GM23338 (cell line): Measurements from ENCODE around the gene UST. TPM values are rescaled to one million over a fixed set of nuclear protein-coding genes. Genes with fewer than 3 reads are reported as not detected.
A peak's percentile ranks its signal among the peaks of the same experiment; 100 is the strongest.

Experiments used
- ATAC-seq: fragments of 200-7000 bp; cut with Tn5 transposase; 3 replicates; pipeline ENCODE4 v1.9.1; 2020
- DNase-seq: peaks from one replicate; pipeline ENCODE4 v3.0.0-alpha.2; 2015; ENCODE audit warnings: low spot score
- H2AFZ ChIP-seq: fragments of 200-600 bp; sonication (generic); 2 replicates; pipeline ENCODE4 v1.8.0; 2016; ENCODE audit warnings: antibody characterized with exemption, mild to moderate bottlenecking, moderate library complexity
- H3F3A ChIP-seq: fragments of 200-600 bp; sonication (generic); replicated peaks from 2 replicates; pipeline ENCODE4 v1.8.0; 2017; ENCODE audit warnings: antibody characterized with exemption, mixed run types, low read depth
- H3K27ac ChIP-seq: fragments of 200-600 bp; sonication (generic); 2 replicates; pipeline ENCODE4 v1.6.1; 2016; ENCODE audit warnings: low read depth
- H3K27me3 ChIP-seq: fragments of 200-600 bp; sonication (generic); 2 replicates; pipeline ENCODE4 v1.8.0; 2016; ENCODE audit warnings: mild to moderate bottlenecking, mixed run types, moderate library complexity; ENCODE audit not compliant: insufficient read depth
- H3K36me3 ChIP-seq: fragments of 200-600 bp; sonication (generic); 2 replicates; pipeline ENCODE4 v1.8.0; 2016; ENCODE audit warnings: mild to moderate bottlenecking; ENCODE audit not compliant: insufficient read depth
- H3K4me1 ChIP-seq: fragments of 200-600 bp; sonication (generic); 2 replicates; pipeline ENCODE4 v1.8.0; 2016; ENCODE audit warnings: mild to moderate bottlenecking, moderate library complexity; ENCODE audit not compliant: insufficient read depth
- H3K4me2 ChIP-seq: fragments of 200-600 bp; sonication (generic); 2 replicates; pipeline ENCODE4 v1.7.1; 2017; ENCODE audit warnings: mixed run types
- H3K4me3 ChIP-seq: fragments of 200-600 bp; sonication (generic); 2 replicates; pipeline ENCODE4 v1.6.1; 2016; ENCODE audit warnings: mixed run types
- H3K79me2 ChIP-seq: fragments of 200-600 bp; sonication (generic); replicated peaks from 2 replicates; pipeline ENCODE4 v1.8.0; 2017; ENCODE audit warnings: mild to moderate bottlenecking; ENCODE audit not compliant: insufficient read depth
- H3K9me2 ChIP-seq: fragments of 200-600 bp; sonication (generic); 2 replicates; pipeline ENCODE4 v1.8.0; 2017; ENCODE audit not compliant: insufficient read depth
- H4K20me1 ChIP-seq: fragments of 200-600 bp; sonication (generic); replicated peaks from 2 replicates; pipeline ENCODE4 v1.8.0; 2017; ENCODE audit warnings: mild to moderate bottlenecking; ENCODE audit not compliant: insufficient read depth
- H3K27ac Mint-ChIP-seq: 2 replicates; pipeline ENCODE4 v1.8.0; 2020; ENCODE audit warnings: inconsistent platforms, mild to moderate bottlenecking, moderate library complexity, mixed read lengths
- H3K27me3 Mint-ChIP-seq: 3 replicates; pipeline ENCODE4 v1.8.0; 2022; ENCODE audit warnings: low read depth, mild to moderate bottlenecking, moderate library complexity, mixed read lengths, inconsistent platforms; ENCODE audit not compliant: insufficient read depth, poor library complexity
- H3K36me3 Mint-ChIP-seq: 3 replicates; pipeline ENCODE4 v1.8.0; 2021; ENCODE audit warnings: low read depth, mild to moderate bottlenecking, inconsistent platforms, moderate library complexity, mixed read lengths
- H3K4me1 Mint-ChIP-seq: 3 replicates; pipeline ENCODE4 v1.8.0; 2020; ENCODE audit warnings: mild to moderate bottlenecking, inconsistent platforms, mixed read lengths
- H3K4me3 Mint-ChIP-seq: 3 replicates; pipeline ENCODE4 v1.8.0; 2021; ENCODE audit warnings: moderate library complexity, mild to moderate bottlenecking, inconsistent platforms, mixed read lengths
- H3K9me3 Mint-ChIP-seq: 3 replicates; pipeline ENCODE4 v1.8.0; 2020; ENCODE audit warnings: moderate library complexity, mild to moderate bottlenecking, inconsistent platforms, mixed read lengths
- CREB1 ChIP-seq: fragments of 250-450 bp; sonication (Bioruptor Pico); IDR thresholded peaks from 2 replicates; pipeline ENCODE4 v1.5.0; 2020; ENCODE audit warnings: low read depth, mild to moderate bottlenecking, moderate library complexity
- EZH2 ChIP-seq: fragments of 200-600 bp; sonication (generic); IDR thresholded peaks from one replicate; pipeline ENCODE4 v1.8.0; 2017; ENCODE audit warnings: antibody characterized with exemption, mild to moderate bottlenecking, low read depth; ENCODE audit not compliant: unreplicated experiment
- JUNB ChIP-seq: IDR thresholded peaks from one replicate; pipeline ENCODE4 v1.6.1; 2016; ENCODE audit warnings: antibody characterized with exemption; ENCODE audit not compliant: unreplicated experiment
- NANOG ChIP-seq: IDR thresholded peaks from 2 replicates; pipeline ENCODE4 v1.6.1; 2016; ENCODE audit warnings: antibody characterized with exemption, borderline replicate concordance
- POLR2AphosphoS5 ChIP-seq: IDR thresholded peaks from 2 replicates; pipeline ENCODE4 v1.6.1; 2016; ENCODE audit warnings: antibody characterized with exemption, low read depth
- STAT1 ChIP-seq: IDR thresholded peaks from one replicate; pipeline ENCODE4 v1.6.1; 2016; ENCODE audit warnings: antibody characterized with exemption; ENCODE audit not compliant: unreplicated experiment
- ZNF114 ChIP-seq: fragments of 250-450 bp; sonication (Bioruptor Pico); IDR thresholded peaks from 2 replicates; pipeline ENCODE4 v1.5.0; 2020; ENCODE audit warnings: mild to moderate bottlenecking, moderate library complexity
- ZNF331 ChIP-seq: fragments of 250-450 bp; sonication (Bioruptor Pico); IDR thresholded peaks from 2 replicates; pipeline ENCODE4 v1.5.0; 2020; ENCODE audit warnings: low read depth, mild to moderate bottlenecking, moderate library complexity
- polyA plus RNA-seq: library from polyadenylated mRNA; unstranded; fragments of >200 nt; fragmentation: Nextera tagmentation; extraction: Ambion mirVana; gene quantifications from 2 replicates; pipeline ENCODE4 v1.2.1, GENCODE V29; 2016
- total RNA-seq: library from RNA; depleted of rRNA; stranded (reverse); fragments of >200 nt; shearing (Covaris generic); gene quantifications from 2 replicates; pipeline ENCODE4 v1.2.3, GENCODE V29; 2014
- TF ChIP-seq, protein P1 (sequence below): IDR thresholded peaks from 2 replicates; pipeline ENCODE4 v1.6.1; 2016; ENCODE audit warnings: antibody characterized with exemption
- TF ChIP-seq, protein P2 (sequence below): IDR thresholded peaks from one replicate; pipeline ENCODE4 v1.6.1; 2018; ENCODE audit warnings: antibody characterized with exemption; ENCODE audit not compliant: unreplicated experiment

UST gene
- total and polyA plus RNA-seq, 2 experiments from 2014 or later, result 12.6 to 33.0 TPM

DNA sequence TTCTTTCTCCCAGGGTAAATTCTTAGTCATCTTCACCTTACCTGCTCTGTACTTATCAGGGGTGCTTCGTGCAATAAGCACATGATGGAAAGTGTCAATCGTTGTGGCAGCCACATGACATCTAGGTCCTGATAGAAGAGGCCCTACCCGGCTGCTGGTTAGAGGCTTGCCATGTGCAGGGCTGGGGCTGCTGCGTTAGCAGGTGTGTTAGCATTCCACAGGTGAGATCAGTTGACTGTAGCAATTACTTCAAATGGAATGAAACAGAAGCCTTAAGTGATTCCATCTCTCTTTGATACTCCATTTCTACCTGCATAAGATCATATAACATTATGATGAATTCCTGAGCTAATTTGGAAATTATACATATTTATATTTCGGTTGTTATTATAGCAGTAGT is 127.0 kb downstream of the UST start:
- Histone ChIP-seq H3K27me3 (no peaks in the 10 kb centered on the region), H3K4me3 (no peak overlapping the region), H3K4me1 (peaks cover 34% of the 10 kb centered on the region), H3F3A (no peaks in the 10 kb centered on the region), H3K79me2 (peaks cover 75% of the 10 kb centered on the region), H3K4me2 (no peak overlapping the region), H3K9me2 (no peaks in the 10 kb centered on the region), H3K36me3 (no peaks in the 10 kb centered on the region), H4K20me1 (peaks cover under 1% of the 10 kb centered on the region; the same call in 1 of the 2 replicates), H3K27ac (no peak overlapping the region), H2AFZ (no peak overlapping the region)
- Mint-ChIP-seq H3K36me3 (peaks cover 5% of the 10 kb centered on the region; the same call in 1 of the 3 replicates), H3K9me3 (no peaks in the 10 kb centered on the region), H3K27me3 (peaks cover 5% of the 10 kb centered on the region), H3K4me3 (no peak overlapping the region), H3K27ac (0 out of 2 replicates have a peak overlapping the region, but pooled peaks have one; percentile 18), H3K4me1 (peaks cover 47% of the 10 kb centered on the region)
- ATAC-seq (peak; percentile 41), DNase-seq (no peak)
- TF ChIP-seq, protein P1, sequence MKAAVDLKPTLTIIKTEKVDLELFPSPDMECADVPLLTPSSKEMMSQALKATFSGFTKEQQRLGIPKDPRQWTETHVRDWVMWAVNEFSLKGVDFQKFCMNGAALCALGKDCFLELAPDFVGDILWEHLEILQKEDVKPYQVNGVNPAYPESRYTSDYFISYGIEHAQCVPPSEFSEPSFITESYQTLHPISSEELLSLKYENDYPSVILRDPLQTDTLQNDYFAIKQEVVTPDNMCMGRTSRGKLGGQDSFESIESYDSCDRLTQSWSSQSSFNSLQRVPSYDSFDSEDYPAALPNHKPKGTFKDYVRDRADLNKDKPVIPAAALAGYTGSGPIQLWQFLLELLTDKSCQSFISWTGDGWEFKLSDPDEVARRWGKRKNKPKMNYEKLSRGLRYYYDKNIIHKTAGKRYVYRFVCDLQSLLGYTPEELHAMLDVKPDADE, result no peak
- TF ChIP-seq, protein P2, sequence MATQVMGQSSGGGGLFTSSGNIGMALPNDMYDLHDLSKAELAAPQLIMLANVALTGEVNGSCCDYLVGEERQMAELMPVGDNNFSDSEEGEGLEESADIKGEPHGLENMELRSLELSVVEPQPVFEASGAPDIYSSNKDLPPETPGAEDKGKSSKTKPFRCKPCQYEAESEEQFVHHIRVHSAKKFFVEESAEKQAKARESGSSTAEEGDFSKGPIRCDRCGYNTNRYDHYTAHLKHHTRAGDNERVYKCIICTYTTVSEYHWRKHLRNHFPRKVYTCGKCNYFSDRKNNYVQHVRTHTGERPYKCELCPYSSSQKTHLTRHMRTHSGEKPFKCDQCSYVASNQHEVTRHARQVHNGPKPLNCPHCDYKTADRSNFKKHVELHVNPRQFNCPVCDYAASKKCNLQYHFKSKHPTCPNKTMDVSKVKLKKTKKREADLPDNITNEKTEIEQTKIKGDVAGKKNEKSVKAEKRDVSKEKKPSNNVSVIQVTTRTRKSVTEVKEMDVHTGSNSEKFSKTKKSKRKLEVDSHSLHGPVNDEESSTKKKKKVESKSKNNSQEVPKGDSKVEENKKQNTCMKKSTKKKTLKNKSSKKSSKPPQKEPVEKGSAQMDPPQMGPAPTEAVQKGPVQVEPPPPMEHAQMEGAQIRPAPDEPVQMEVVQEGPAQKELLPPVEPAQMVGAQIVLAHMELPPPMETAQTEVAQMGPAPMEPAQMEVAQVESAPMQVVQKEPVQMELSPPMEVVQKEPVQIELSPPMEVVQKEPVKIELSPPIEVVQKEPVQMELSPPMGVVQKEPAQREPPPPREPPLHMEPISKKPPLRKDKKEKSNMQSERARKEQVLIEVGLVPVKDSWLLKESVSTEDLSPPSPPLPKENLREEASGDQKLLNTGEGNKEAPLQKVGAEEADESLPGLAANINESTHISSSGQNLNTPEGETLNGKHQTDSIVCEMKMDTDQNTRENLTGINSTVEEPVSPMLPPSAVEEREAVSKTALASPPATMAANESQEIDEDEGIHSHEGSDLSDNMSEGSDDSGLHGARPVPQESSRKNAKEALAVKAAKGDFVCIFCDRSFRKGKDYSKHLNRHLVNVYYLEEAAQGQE, result no peak
- TF ChIP-seq EZH2 (no peak), JUNB (no peak), CREB1 (CRISPR knock-in tag) (no peak), NANOG (no peak), ZNF331 (CRISPR knock-in tag) (no peak)

DNA sequence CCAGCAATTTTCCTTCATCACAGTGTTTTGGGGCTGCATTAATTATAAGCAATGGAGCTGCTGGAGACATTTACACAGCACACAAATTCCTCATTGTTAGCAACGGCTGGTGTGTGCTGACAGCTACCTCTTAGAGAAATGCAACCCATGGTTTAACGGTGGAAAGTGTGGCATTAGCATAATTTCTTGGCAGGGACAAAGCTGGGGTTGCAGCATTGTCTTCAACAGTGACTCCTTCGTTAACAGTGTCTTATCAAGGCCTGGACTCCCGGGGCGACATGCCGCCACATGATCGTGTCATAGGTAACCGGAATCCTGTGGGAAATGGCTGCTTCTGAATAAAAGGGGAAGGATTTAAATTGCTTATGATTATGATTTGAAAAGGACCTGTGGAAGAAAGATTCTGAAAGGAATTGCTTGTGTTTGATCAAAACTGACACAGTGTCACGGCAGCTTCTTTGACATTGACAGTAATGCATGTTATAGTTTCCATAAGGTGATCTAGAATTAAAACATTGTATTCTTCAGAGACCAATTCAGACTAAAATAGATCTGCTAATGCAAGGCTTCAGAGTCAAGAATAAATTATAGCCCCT is 128.0 kb downstream of the UST start:
- peaks cover 75% of the 10 kb centered on the region for H3K79me2 ChIP-seq
- H3K27ac Mint-ChIP-seq, result no peak overlapping the region
- peaks cover 28% of the 10 kb centered on the region for H3K4me1 ChIP-seq
- peaks cover 5% of the 10 kb centered on the region; the same call in 1 of the 3 replicates for H3K36me3 Mint-ChIP-seq
- H3K4me2 ChIP-seq, result no peak overlapping the region
- H2AFZ ChIP-seq, result no peak overlapping the region
- no peak overlapping the region for H3K27ac ChIP-seq
- ATAC-seq, result no peak
- H3K4me1 Mint-ChIP-seq, result peaks cover 40% of the 10 kb centered on the region
- H3F3A ChIP-seq, result no peaks in the 10 kb centered on the region
- TF ChIP-seq JUNB, result no peak
- no peak for TF ChIP-seq POLR2AphosphoS5
- TF ChIP-seq EZH2, result no peak
- TF ChIP-seq STAT1, result no peak
- TF ChIP-seq ZNF331 (CRISPR knock-in tag), result no peak
- no peak for TF ChIP-seq NANOG
- TF ChIP-seq ZNF114 (CRISPR knock-in tag), result no peak
- TF ChIP-seq, protein P1, result no peak
- H3K36me3 ChIP-seq, result no peaks in the 10 kb centered on the region
- H3K9me2 ChIP-seq, result no peaks in the 10 kb centered on the region
- no peaks in the 10 kb centered on the region for H3K9me3 Mint-ChIP-seq
- peaks cover 5% of the 10 kb centered on the region for H3K27me3 Mint-ChIP-seq
- H3K27me3 ChIP-seq, result no peaks in the 10 kb centered on the region
- peaks cover 6% of the 10 kb centered on the region for H4K20me1 ChIP-seq
- DNase-seq, result no peak
- no peak overlapping the region for H3K4me3 ChIP-seq
- no peak overlapping the region for H3K4me3 Mint-ChIP-seq
